GM12891 (cell line): Measurements from ENCODE around the gene CBS.

Experiments
- DNase-seq: peaks from one replicate; pipeline ENCODE4 v3.0.0; 2011; ENCODE audit warnings: low spot score; ENCODE audit not compliant: insufficient read length
- FAIRE-seq: peaks from 2 replicates; lab custom pipeline; 2011; peaks lifted over from hg19 to GRCh38; lab: Jason Lieb, UNC
- PAX5 ChIP-seq: IDR thresholded peaks from 2 replicates; pipeline ENCODE4 v1.6.1; 2011; ENCODE audit warnings: low read length, moderate library complexity, mild to moderate bottlenecking; ENCODE audit not compliant: insufficient read depth, severe bottlenecking
- POLR2A ChIP-seq: IDR thresholded peaks from 2 replicates; pipeline ENCODE4 v1.6.1; 2011; ENCODE audit warnings: low read depth, low read length, control low read depth
- POLR2AphosphoS5 ChIP-seq: IDR thresholded peaks from 2 replicates; pipeline ENCODE4 v1.6.1; 2011; ENCODE audit warnings: low read depth, low read length, control low read depth
- POU2F2 ChIP-seq: IDR thresholded peaks from 2 replicates; pipeline ENCODE4 v1.6.1; 2011; ENCODE audit warnings: low read depth, mild to moderate bottlenecking, control low read depth, low read length, moderate library complexity
- SPI1 ChIP-seq: IDR thresholded peaks from 2 replicates; pipeline ENCODE4 v1.6.1; 2011; ENCODE audit warnings: low read depth, low read length, control low read depth
- TAF1 ChIP-seq: IDR thresholded peaks from 2 replicates; pipeline ENCODE4 v1.6.1; 2011; ENCODE audit warnings: low read depth, low read length, control low read depth

Gene CBS

DNA sequence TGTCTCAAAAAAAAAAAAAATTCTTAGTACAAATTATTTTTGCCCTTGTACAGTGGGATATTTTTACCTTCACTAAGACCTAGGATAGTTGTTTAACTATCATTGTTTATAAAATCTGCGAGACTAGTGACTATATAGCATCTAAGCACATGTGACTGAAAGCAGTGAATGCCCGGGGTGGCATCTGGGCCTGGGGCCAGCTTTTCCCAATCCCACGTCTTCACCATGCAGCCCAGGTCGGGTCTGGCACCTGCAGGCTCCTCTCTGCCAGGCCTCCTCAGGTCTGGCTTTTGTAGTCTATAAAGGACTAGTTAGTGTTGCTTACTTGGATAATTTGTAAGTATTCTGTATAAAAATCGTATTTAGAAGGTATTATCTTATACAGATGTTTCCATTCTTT, 40.8 kb downstream of the CBS start:
- no peak for TF ChIP-seq POLR2AphosphoS5
- TF ChIP-seq POU2F2, result no peak
- FAIRE-seq, result no peak
- DNase-seq, result no peak

GRCh38 chr21:43034101-43034500, 41.5 kb downstream of the CBS start:
- DNase-seq (no peak), FAIRE-seq (no peak)
- no peak for TF ChIP-seq POU2F2
- TF ChIP-seq PAX5, result no peak
- no peak for TF ChIP-seq POLR2A

- DNase-seq (no peak), FAIRE-seq (no peak)
- no peak for TF ChIP-seq PAX5
- no peak for TF ChIP-seq TAF1
- no peak for TF ChIP-seq POLR2AphosphoS5
- no peak for TF ChIP-seq POU2F2
- no peak for TF ChIP-seq SPI1
- TF ChIP-seq POLR2A, result no peak
Observed at GRCh38 chr21:43031121-43031619, 44.5 kb downstream of the CBS start.

GRCh38 chr21:43029785-43030184, 45.9 kb downstream of the CBS start:
- FAIRE-seq (no peak), DNase-seq (no peak)
- TF ChIP-seq POLR2A, result no peak
- TF ChIP-seq POU2F2, result no peak
- TF ChIP-seq TAF1, result no peak
- TF ChIP-seq POLR2AphosphoS5, result no peak
- no peak for TF ChIP-seq PAX5
- no peak for TF ChIP-seq SPI1

DNA sequence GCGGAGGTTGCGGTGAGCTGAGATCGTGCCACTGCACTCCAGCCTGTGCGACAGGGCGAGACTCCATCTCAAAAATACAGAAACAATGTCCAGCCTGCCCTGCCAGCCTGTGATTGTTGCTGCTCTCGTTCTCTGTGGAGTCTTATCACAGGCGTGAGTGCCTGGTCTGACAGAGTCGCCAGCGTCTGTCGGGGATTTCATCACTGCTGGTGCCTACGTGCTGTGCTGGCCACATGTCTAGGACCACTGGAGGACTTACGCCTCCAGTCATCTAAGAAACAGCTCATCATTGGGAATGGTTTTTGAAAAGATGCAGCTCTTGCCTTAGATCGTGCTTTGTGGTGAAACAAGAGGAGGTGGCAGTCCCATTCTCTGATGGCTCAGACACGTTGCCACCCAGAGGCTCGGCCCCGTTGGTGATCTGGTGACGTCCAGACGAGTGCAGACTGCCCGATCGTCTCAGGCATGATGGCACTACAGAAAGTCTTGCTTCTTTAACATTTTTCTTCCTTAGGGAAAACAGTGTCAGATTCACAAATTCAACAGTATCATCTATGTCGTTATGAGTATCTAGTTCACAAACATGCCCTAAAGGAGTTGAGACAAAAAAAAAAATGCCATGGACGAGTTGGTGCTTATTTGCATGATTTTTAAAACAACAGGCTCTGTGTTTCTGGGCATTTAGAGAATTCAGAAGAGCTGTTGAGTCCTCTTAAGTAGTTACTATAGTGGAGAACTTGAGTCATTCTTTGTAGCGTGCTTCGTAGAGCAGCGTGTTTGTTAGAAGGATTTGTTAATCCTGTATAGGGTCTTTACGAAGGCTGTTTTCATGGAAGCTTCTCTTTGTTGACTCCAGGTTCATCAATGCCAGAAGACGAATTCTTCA, 47.5 kb downstream of the CBS start:
- TF ChIP-seq SPI1 (no peak), POLR2A (no peak), PAX5 (no peak), POLR2AphosphoS5 (no peak), POU2F2 (no peak), TAF1 (no peak)
- DNase-seq (no peak), FAIRE-seq (no peak)

DNA sequence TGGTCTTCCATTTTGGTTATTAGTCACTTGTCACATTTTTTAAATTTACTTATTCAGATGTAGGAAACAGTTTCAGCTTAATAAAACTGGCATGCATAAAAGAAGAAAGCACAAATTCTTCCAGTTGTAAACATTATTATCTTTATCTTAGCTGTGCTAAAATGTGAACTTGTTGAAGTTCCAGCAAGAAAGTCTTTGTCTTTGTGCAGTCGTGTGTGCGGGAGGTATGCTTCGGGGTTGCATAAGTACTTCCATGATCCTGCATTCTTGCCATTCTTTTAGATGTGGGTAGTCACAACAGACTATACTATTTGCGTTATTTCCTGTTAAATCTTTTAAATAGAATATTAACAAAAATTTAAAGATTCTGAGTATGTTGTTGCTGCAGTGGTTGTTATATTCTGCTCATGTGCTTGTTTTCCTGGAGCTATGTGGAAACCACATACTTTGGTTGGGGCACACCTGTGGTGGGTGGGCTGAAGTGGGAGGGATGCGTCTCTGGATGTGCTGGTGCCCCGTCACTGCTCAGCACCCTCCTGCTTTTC, 49.9 kb downstream of the CBS start:
- TF ChIP-seq SPI1 (no peak), PAX5 (no peak), TAF1 (no peak), POU2F2 (no peak), POLR2A (no peak), POLR2AphosphoS5 (no peak)
- no peak for FAIRE-seq
- DNase-seq, result no peak

DNA sequence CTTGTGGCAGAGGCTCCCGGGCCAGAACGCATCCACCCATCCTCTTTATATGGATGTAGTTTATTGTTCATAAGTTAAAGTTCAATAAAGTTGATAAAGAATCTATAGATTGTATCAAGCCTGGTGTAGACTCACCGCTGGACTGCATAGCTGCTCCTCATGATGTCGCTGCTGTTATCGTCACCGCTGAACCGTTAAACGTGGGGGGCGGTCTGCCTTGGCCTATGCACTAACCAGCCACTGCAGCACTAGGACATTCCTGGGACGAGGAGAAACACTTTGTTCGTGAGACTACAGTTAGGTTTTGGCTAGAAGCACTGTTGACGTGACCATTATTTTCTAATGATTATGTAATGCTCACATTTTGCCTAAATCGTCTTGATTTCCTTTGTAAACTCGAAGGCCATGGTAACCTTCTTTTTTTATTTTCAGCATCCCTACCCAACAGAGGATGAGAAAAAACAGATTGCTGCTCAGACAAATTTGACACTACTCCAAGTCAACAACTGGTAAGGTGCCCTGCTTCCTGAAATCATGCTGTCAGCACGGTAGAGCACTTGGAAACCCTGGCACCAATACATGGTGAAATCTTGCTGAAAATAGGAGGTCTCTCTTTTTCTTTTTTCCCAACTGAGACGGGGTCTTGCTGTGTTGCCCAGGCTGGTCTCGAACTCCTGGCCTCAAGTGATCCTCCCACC, 51.0 kb downstream of the CBS start:
- DNase-seq, result no peak
- no peak for TF ChIP-seq POLR2AphosphoS5
- no peak for TF ChIP-seq SPI1
- TF ChIP-seq POU2F2, result no peak
- no peak for TF ChIP-seq PAX5
- no peak for TF ChIP-seq TAF1
- TF ChIP-seq POLR2A, result no peak
- no peak for FAIRE-seq

DNA sequence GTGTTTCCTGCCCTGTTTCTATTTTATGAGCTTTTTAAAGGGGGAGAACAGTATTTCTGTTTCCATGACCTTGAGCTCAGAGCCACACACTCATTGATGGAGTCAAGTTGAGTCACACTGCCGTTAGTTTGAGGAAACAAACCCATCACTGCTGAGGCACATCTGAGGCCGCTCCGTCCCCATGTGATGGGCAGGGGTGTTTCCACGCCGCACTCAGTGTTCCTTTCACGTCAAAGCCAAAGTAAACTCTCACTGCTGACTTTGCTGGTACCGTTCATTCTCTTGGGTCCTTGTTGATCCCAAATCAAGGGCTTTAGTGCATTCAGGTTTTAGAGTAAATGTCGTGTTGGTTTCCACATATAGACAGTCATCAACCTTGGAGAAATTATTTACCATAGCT, 52.5 kb downstream of the CBS start:
- FAIRE-seq (no peak), DNase-seq (no peak)

DNA sequence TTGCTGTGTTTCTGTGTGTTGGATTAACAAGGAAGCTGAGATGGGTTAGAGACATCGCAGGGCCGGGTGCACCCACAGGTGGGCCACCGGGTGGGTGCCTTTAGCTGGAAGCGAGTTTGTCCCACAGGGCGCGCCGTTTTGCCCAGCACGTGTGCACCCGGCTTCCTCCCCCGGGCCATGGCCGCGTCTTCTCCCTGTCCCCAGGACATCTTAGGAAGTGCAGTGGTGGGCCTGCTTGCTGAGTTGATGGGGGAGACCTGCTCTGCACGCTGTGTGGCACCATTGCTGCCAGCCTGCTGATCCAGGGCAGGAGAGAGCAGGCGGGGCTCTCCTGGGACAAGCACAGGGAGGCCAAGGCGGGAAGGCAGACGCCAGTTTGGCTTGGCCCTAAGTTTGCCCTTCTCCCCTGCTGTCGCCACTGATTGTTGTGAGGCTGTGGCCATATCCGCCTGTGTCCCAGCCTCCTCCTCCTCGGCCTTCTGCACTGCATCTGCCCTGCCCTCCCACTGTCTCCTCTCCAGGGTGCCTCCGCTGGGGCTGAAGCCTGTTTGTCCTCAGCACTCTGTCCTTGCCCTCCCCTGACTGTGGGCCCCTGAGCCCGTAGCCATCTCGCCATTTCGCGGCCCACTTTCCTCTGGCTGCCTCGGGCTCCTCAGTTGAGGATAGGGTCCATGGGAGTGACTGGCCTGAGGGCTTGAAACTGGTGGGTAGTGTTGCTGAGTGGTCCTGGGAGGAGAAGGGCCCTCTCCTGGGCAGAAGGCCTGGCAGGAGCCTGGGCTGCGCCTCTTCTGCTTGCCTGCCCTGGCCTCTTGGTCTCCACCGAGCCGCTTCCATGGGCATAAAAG, 53.7 kb downstream of the CBS start:
- DNase-seq (no peak), FAIRE-seq (no peak)
- TF ChIP-seq SPI1 (no peak), POU2F2 (no peak), PAX5 (no peak), POLR2AphosphoS5 (no peak), POLR2A (no peak), TAF1 (no peak)

More for the DNA sequence above, 52.5 kb downstream of the CBS start:
- TF ChIP-seq SPI1 (no peak), TAF1 (no peak), POLR2A (no peak), POLR2AphosphoS5 (no peak), PAX5 (no peak), POU2F2 (no peak)
